Nephron progenitor cell (in vitro differentiated cells): ENCODE measurements around the gene CHST10.

Experiments used
- DNase-seq: peaks from one replicate; pipeline ENCODE4 v3.0.0; 2021
- H3K27ac Mint-ChIP-seq: 2 replicates; pipeline ENCODE4 v1.8.0; 2021; ENCODE audit warnings: mild to moderate bottlenecking, moderate library complexity, mixed read lengths
- H3K27me3 Mint-ChIP-seq: 2 replicates; pipeline ENCODE4 v1.8.0; 2021; ENCODE audit warnings: mild to moderate bottlenecking, low read depth, mixed read lengths; ENCODE audit not compliant: poor library complexity
- H3K36me3 Mint-ChIP-seq: 2 replicates; pipeline ENCODE4 v1.8.0; 2021; ENCODE audit warnings: low read depth, mixed read lengths
- H3K4me1 Mint-ChIP-seq: 2 replicates; pipeline ENCODE4 v1.8.0; 2021; ENCODE audit warnings: mixed read lengths
- H3K4me3 Mint-ChIP-seq: 2 replicates; pipeline ENCODE4 v1.8.0; 2021; ENCODE audit warnings: mild to moderate bottlenecking, moderate library complexity, mixed read lengths
- H3K9me3 Mint-ChIP-seq: 2 replicates; pipeline ENCODE4 v1.8.0; 2021; ENCODE audit warnings: mild to moderate bottlenecking, moderate library complexity, mixed read lengths
- CTCF ChIP-seq: fragments of 200-600 bp; sonication (generic); IDR thresholded peaks from 2 replicates; pipeline ENCODE4 v1.5.0; 2021; ENCODE audit warnings: antibody characterized with exemption

The CHST10 gene

GRCh38 chr2:100390001-100390940, 27.2 kb downstream of the CHST10 start:
- Mint-ChIP-seq H3K27ac (peak overlapping the region; percentile 64), H3K4me3 (no peak overlapping the region), H3K4me1 (peaks cover 30% of the 10 kb centered on the region), H3K27me3 (peaks cover 6% of the 10 kb centered on the region), H3K36me3 (peaks cover 47% of the 10 kb centered on the region), H3K9me3 (no peaks in the 10 kb centered on the region)
- no peak for TF ChIP-seq CTCF
- no peak for DNase-seq

- no peaks in the 10 kb centered on the region for H3K9me3 Mint-ChIP-seq
- H3K4me3 Mint-ChIP-seq, result no peak overlapping the region
- peaks cover 35% of the 10 kb centered on the region for H3K36me3 Mint-ChIP-seq
- H3K27me3 Mint-ChIP-seq, result peaks cover 7% of the 10 kb centered on the region
- peaks cover 24% of the 10 kb centered on the region for H3K4me1 Mint-ChIP-seq
- peak overlapping the region; percentile 74 for H3K27ac Mint-ChIP-seq
- no peak for DNase-seq
- TF ChIP-seq CTCF, result no peak
These were observed 28.8 kb downstream of the CHST10 start for GRCh38 chr2:100388703-100389102.

DNA sequence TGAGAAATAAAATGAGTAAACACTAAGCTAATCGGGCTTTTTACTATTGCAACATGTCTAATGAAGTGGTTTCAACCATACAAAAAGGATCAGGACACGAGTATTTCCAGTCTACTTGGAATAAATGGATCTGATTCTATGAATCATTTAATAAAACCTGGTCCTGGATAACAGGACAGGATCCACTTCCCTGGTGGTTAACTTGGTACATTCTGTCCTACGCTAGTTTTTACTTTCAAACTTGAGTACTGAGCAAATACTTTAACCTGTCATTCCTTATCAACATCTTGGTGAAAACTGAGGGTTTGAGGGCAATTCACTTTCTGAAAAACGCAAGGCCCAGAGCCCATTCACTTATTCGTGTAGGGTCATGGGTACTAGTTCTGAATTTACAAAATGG, 33.5 kb downstream of the CHST10 start:
- no peak for TF ChIP-seq CTCF
- DNase-seq, result no peak
- Mint-ChIP-seq H3K27me3 (peaks cover 9% of the 10 kb centered on the region), H3K36me3 (peaks cover 11% of the 10 kb centered on the region), H3K27ac (no peak overlapping the region), H3K9me3 (no peaks in the 10 kb centered on the region), H3K4me3 (no peak overlapping the region), H3K4me1 (peaks cover 12% of the 10 kb centered on the region)

DNA sequence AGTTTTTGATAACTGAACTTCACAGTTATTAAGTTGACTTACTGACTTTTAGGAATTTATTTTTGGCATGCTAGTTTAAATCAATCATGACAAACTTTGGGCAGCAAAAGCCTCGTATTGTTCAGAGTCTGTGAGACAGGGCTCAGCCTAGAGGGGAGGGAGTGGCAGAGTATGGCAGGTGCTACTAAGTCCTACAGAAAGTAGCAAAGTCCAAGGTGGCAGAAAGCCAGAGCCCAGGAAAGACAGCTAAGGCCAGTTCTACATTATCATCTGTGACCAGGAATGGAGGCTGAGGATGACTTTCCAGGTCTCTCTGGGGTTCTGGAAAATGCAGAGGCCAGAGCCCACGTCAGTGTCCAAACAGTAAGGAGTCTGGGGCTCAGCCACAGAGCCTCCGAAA, 34.2 kb downstream of the CHST10 start:
- H3K4me1 Mint-ChIP-seq, result peaks cover 5% of the 10 kb centered on the region
- peaks cover 4% of the 10 kb centered on the region for H3K36me3 Mint-ChIP-seq
- TF ChIP-seq CTCF, result no peak
- H3K27ac Mint-ChIP-seq, result no peak overlapping the region
- peaks cover 11% of the 10 kb centered on the region for H3K27me3 Mint-ChIP-seq
- H3K4me3 Mint-ChIP-seq, result no peak overlapping the region
- no peak for DNase-seq
- H3K9me3 Mint-ChIP-seq, result no peaks in the 10 kb centered on the region

DNA sequence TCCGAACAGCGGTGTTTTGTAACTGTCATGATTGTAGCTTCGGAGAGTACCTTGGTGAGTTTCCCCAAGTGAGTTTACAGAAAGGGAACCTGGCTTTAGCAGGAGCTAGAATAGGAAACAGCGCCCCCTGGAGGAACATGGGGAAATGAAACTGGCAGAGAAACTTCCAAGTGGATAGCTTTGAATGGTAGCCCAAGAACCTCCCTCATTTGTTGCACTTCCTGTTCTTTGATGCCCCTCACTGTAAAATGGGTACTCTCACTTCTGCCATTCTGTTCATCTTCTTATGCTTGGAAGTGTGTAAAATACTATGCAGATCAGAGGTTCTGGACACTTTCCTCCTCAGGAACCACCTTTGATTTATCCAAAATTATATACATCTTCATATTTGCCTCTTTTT, 36.2 kb downstream of the CHST10 start:
- no peak overlapping the region for H3K27ac Mint-ChIP-seq
- H3K4me1 Mint-ChIP-seq, result no peaks in the 10 kb centered on the region
- H3K9me3 Mint-ChIP-seq, result no peaks in the 10 kb centered on the region
- no peaks in the 10 kb centered on the region for H3K36me3 Mint-ChIP-seq
- peak; percentile 96 for TF ChIP-seq CTCF
- H3K27me3 Mint-ChIP-seq, result peaks cover 10% of the 10 kb centered on the region
- peak; percentile 92 for DNase-seq
- no peak overlapping the region for H3K4me3 Mint-ChIP-seq

DNA sequence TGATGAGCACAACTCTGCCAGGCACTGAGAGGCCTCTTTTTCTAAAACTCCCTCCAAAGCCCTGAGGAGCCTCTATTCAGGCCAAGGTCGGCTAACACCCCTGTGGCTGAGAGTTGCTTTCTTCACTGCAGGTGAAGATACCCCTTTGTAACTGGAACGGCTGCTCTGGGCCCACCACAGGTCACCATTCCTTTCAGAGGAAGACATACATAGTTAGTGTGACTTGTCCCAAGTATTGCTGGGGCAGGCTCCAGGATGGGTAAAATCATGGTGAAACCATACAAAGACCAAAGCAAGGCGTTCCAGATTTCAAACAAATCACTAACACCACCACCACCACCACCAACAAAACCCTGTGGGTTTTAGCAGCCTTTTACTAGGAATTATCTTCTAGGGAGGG, 36.8 kb downstream of the CHST10 start:
- Mint-ChIP-seq H3K27ac (no peak overlapping the region), H3K27me3 (peaks cover 11% of the 10 kb centered on the region), H3K9me3 (no peaks in the 10 kb centered on the region), H3K4me1 (no peaks in the 10 kb centered on the region), H3K36me3 (no peaks in the 10 kb centered on the region), H3K4me3 (no peak overlapping the region)
- no peak for TF ChIP-seq CTCF
- no peak for DNase-seq
